DOHH2 (cell line): ENCODE results near the gene TOGARAM2.

Source experiments
- H3F3A ChIP-seq: fragments of 200-600 bp; sonication (generic), shearing (Covaris generic); 2 replicates; pipeline ENCODE4 v1.6.0; 2016; ENCODE audit warnings: antibody characterized with exemption, mild to moderate bottlenecking; ENCODE audit not compliant: control insufficient read depth, insufficient read depth
- H3K27ac ChIP-seq: fragments of 200-600 bp; sonication (generic); 2 replicates; pipeline ENCODE4 v1.5.1; 2014; ENCODE audit warnings: low read depth, mild to moderate bottlenecking, low read length, moderate library complexity
- H3K27me3 ChIP-seq: fragments of 200-600 bp; sonication (generic); 2 replicates; pipeline ENCODE4 v1.6.1; 2014; ENCODE audit warnings: mild to moderate bottlenecking, low read length, mixed read lengths; ENCODE audit not compliant: control insufficient read depth
- H3K36me3 ChIP-seq: fragments of 200-600 bp; sonication (generic); 2 replicates; pipeline ENCODE4 v1.6.1; 2014; ENCODE audit warnings: mild to moderate bottlenecking, low read length, moderate library complexity, mixed read lengths; ENCODE audit not compliant: control insufficient read depth
- H3K4me1 ChIP-seq: fragments of 200-600 bp; sonication (generic); 2 replicates; pipeline ENCODE4 v1.6.1; 2014; ENCODE audit warnings: mild to moderate bottlenecking, low read length, mixed read lengths; ENCODE audit not compliant: control insufficient read depth
- H3K4me2 ChIP-seq: fragments of 200-600 bp; sonication (generic); 2 replicates; pipeline ENCODE4 v1.6.0; 2014; ENCODE audit warnings: mild to moderate bottlenecking, low read length, moderate library complexity
- H3K4me3 ChIP-seq: fragments of 200-600 bp; sonication (generic); 2 replicates; pipeline ENCODE4 v1.5.1; 2014; ENCODE audit warnings: mild to moderate bottlenecking, low read length, mixed read lengths
- H3K79me2 ChIP-seq: fragments of 200-600 bp; sonication (generic); 2 replicates; pipeline ENCODE4 v1.6.1; 2014; ENCODE audit warnings: mild to moderate bottlenecking, low read length, mixed read lengths; ENCODE audit not compliant: control insufficient read depth
- H3K9me2 ChIP-seq: fragments of 200-600 bp; sonication (generic); replicated peaks from 2 replicates; pipeline ENCODE4 v1.6.1; 2014; ENCODE audit warnings: mild to moderate bottlenecking, low read length, mixed read lengths; ENCODE audit not compliant: control insufficient read depth
- H3K9me3 ChIP-seq: fragments of 200-600 bp; sonication (generic); 2 replicates; pipeline ENCODE4 v1.6.1; 2014; ENCODE audit warnings: antibody characterized with exemption, low read length, mixed read lengths; ENCODE audit not compliant: control insufficient read depth, insufficient read depth
- H4K20me1 ChIP-seq: fragments of 200-600 bp; sonication (generic); 2 replicates; pipeline ENCODE4 v1.6.0; 2014; ENCODE audit warnings: low read depth, mild to moderate bottlenecking, antibody characterized with exemption, low read length, moderate library complexity; ENCODE audit not compliant: control insufficient read depth, insufficient read depth
- EZH2phosphoT487 ChIP-seq: fragments of 200-600 bp; sonication (generic); IDR thresholded peaks from 2 replicates; pipeline ENCODE4 v1.6.1; 2017; ENCODE audit warnings: borderline replicate concordance, mild to moderate bottlenecking, antibody characterized with exemption, low read length, moderate library complexity, mixed read lengths
- TF ChIP-seq, protein P1 (sequence below): fragments of 200-600 bp; sonication (generic); IDR thresholded peaks from one replicate; pipeline ENCODE4 v1.5.1; 2014; ENCODE audit warnings: antibody characterized with exemption, mild to moderate bottlenecking, low read depth, low read length; ENCODE audit not compliant: poor library complexity, severe bottlenecking

TOGARAM2 gene

DNA sequence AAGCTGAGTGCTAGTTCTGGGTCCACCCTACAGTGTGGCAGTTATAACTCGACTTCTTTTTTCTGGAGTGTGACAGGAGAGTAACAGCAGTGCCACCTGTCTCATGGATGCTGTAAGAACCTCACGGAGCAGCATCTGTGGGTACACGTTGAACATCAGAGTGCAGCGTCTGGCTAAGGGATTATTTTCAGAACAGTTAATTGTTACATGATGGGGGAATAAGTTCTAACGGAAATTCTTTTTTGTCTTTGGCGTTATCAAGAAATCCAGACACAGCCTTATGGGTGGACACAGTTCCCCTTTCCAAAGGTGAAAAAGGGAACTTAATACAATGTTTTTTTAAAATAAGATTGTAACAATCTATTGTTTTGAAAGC, 28.3 kb upstream of the TOGARAM2 start:
- TF ChIP-seq EZH2phosphoT487, result no peak
- TF ChIP-seq, protein P1, sequence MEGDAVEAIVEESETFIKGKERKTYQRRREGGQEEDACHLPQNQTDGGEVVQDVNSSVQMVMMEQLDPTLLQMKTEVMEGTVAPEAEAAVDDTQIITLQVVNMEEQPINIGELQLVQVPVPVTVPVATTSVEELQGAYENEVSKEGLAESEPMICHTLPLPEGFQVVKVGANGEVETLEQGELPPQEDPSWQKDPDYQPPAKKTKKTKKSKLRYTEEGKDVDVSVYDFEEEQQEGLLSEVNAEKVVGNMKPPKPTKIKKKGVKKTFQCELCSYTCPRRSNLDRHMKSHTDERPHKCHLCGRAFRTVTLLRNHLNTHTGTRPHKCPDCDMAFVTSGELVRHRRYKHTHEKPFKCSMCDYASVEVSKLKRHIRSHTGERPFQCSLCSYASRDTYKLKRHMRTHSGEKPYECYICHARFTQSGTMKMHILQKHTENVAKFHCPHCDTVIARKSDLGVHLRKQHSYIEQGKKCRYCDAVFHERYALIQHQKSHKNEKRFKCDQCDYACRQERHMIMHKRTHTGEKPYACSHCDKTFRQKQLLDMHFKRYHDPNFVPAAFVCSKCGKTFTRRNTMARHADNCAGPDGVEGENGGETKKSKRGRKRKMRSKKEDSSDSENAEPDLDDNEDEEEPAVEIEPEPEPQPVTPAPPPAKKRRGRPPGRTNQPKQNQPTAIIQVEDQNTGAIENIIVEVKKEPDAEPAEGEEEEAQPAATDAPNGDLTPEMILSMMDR, result no peak
- Histone ChIP-seq H3K4me2 (no peak overlapping the region), H3K9me3 (no peaks in the 10 kb centered on the region), H3K4me1 (no peaks in the 10 kb centered on the region), H3K36me3 (peaks cover 14% of the 10 kb centered on the region), H3K27ac (no peak overlapping the region), H3F3A (peaks cover 23% of the 10 kb centered on the region), H4K20me1 (no peaks in the 10 kb centered on the region), H3K79me2 (no peaks in the 10 kb centered on the region), H3K27me3 (no peaks in the 10 kb centered on the region; the same call in 1 of the 2 replicates), H3K4me3 (no peak overlapping the region), H3K9me2 (no peaks in the 10 kb centered on the region)

DNA sequence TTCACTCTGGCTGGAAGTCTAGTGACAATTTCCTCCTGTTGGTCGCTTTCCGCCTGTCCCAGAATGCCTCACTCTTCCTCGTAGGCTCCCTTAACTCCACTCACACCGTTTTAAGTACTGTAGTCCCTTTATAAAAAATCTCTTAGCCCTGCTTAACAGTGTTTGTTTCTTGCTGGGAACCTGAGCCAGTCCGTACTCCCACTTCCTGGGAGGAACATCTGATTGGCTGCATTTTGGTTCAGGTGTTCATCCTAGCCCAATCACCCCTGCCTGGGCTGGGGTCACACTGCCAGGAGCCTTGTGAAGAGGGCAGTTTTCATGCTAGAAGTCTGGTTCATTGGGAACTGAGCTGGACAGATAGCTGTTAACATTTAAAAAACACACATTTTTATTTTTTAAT, 25.6 kb upstream of the TOGARAM2 start:
- Histone ChIP-seq H3K27ac (no peak overlapping the region), H3K4me1 (no peaks in the 10 kb centered on the region), H3K79me2 (no peaks in the 10 kb centered on the region), H3K36me3 (no peaks in the 10 kb centered on the region), H3K27me3 (peaks cover 3% of the 10 kb centered on the region; the same call in 1 of the 2 replicates), H3K9me2 (no peaks in the 10 kb centered on the region), H3K4me3 (no peak overlapping the region), H3K9me3 (no peaks in the 10 kb centered on the region), H4K20me1 (no peaks in the 10 kb centered on the region), H3K4me2 (no peak overlapping the region), H3F3A (peaks cover 9% of the 10 kb centered on the region)
- TF ChIP-seq, protein P1, result no peak
- no peak for TF ChIP-seq EZH2phosphoT487

DNA sequence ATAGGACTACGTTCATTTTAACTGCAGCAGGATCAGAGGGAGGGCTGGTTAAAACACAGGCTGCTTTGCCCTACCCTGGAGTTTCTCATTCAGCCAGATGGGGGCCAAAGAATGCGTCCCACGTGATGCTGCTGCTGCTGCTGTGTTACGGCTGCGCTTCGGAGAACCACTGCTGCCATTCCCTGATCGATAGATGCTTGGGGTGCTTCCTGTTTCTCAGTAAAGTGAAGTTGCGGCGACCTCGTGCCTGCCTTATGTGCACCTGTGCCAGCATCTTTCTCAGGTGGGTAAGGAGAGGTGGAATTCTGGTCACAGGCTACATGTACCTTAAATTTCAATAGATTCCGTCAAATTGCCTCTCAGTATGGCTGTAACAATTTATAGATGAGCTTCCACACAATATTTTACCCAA, 24.7 kb upstream of the TOGARAM2 start:
- H4K20me1 ChIP-seq, result no peaks in the 10 kb centered on the region
- peaks cover 7% of the 10 kb centered on the region; the same call in 1 of the 2 replicates for H3K27me3 ChIP-seq
- H3K9me2 ChIP-seq, result no peaks in the 10 kb centered on the region
- no peaks in the 10 kb centered on the region for H3K9me3 ChIP-seq
- no peaks in the 10 kb centered on the region for H3K4me1 ChIP-seq
- no peaks in the 10 kb centered on the region for H3K79me2 ChIP-seq
- no peaks in the 10 kb centered on the region for H3K36me3 ChIP-seq
- H3K4me2 ChIP-seq, result no peak overlapping the region
- TF ChIP-seq EZH2phosphoT487, result no peak
- TF ChIP-seq, protein P1, result no peak
- H3K4me3 ChIP-seq, result no peak overlapping the region
- H3F3A ChIP-seq, result peaks cover 9% of the 10 kb centered on the region
- no peak overlapping the region for H3K27ac ChIP-seq

- Histone ChIP-seq H3K9me3 (no peaks in the 10 kb centered on the region), H3K4me3 (no peak overlapping the region), H3K4me1 (no peaks in the 10 kb centered on the region), H3K27me3 (peaks cover 7% of the 10 kb centered on the region; the same call in 1 of the 2 replicates), H3K9me2 (no peaks in the 10 kb centered on the region), H3K79me2 (no peaks in the 10 kb centered on the region), H3K27ac (no peak overlapping the region), H3K36me3 (no peaks in the 10 kb centered on the region), H3F3A (peaks cover 9% of the 10 kb centered on the region), H3K4me2 (no peak overlapping the region), H4K20me1 (no peaks in the 10 kb centered on the region)
- TF ChIP-seq, protein P1, result no peak
- no peak for TF ChIP-seq EZH2phosphoT487
Observed at GRCh38 chr2:28956890-28957289, 24.2 kb upstream of the TOGARAM2 start.
